Measurements from ENCODE around the gene BLTP2.
"Not testable (repeated sequence)": the region's sequence is repeated elsewhere in the genome, so short reads cannot be mapped to it uniquely, and the experiment has no call there.

Gene BLTP2

GRCh38 chr17:28644787-28645575, at the start of gene BLTP2:
Gene BLTP2 (minus strand): TSS chr17:28645158. CDS start chr17:28645056, 102 bp downstream.
- peak; percentile 85 for DNase-seq

GRCh38 chr17:28693869-28694268, 48.9 kb upstream of the BLTP2 start:
- DNase-seq, result no peak

GRCh38 chr17:28689011-28689410, 44.1 kb upstream of the BLTP2 start:
- no peak for DNase-seq

- DNase-seq, result no peak
Observed at GRCh38 chr17:28688481-28688880, 43.5 kb upstream of the BLTP2 start.

- DNase-seq, result no peak
Observed at GRCh38 chr17:28686296-28686695, 41.3 kb upstream of the BLTP2 start.

- no peak for DNase-seq
Observed at GRCh38 chr17:28685366-28685765, 40.4 kb upstream of the BLTP2 start.

- no peak for DNase-seq
Observed at GRCh38 chr17:28684963-28685362, 40.0 kb upstream of the BLTP2 start.

- no peak for DNase-seq
Observed at GRCh38 chr17:28682655-28683054, 37.7 kb upstream of the BLTP2 start.

GRCh38 chr17:28675980-28676379, 31.0 kb upstream of the BLTP2 start:
- DNase-seq, result no peak

- no peak for DNase-seq
Observed at GRCh38 chr17:28675490-28675889, 30.5 kb upstream of the BLTP2 start.

- DNase-seq, result no peak
Observed at GRCh38 chr17:28669918-28670317, 25.0 kb upstream of the BLTP2 start.

GRCh38 chr17:28667870-28668269, 22.9 kb upstream of the BLTP2 start:
- no peak for DNase-seq

- DNase-seq, result no peak
Observed at GRCh38 chr17:28665994-28666393, 21.0 kb upstream of the BLTP2 start.

GRCh38 chr17:28663723-28664122, 18.8 kb upstream of the BLTP2 start:
- DNase-seq, result no peak

GRCh38 chr17:28662527-28662829, 17.5 kb upstream of the BLTP2 start:
- DNase-seq, result no peak

GRCh38 chr17:28661635-28662526, 16.9 kb upstream of the BLTP2 start, which contains the start of the genes SDF2 and SUPT6H:
Gene SDF2 (minus strand): TSS chr17:28661906. CDS start chr17:28661876, 30 bp downstream.
Gene SUPT6H (plus strand): TSS chr17:28662205. CDS start chr17:28673402, 11,197 bp downstream.
- DNase-seq, result peak; percentile 93

- DNase-seq, result not testable (repeated sequence)
Observed at GRCh38 chr17:28659497-28659881, 14.5 kb upstream of the BLTP2 start.

GRCh38 chr17:28658766-28659496, 14.0 kb upstream of the BLTP2 start:
- DNase-seq, result not testable (repeated sequence)

- not testable (repeated sequence) for DNase-seq
Observed at GRCh38 chr17:28658342-28658741, 13.4 kb upstream of the BLTP2 start.

- DNase-seq, result no peak
Observed at GRCh38 chr17:28657756-28658155, 12.8 kb upstream of the BLTP2 start.

GRCh38 chr17:28655160-28655559, 10.2 kb upstream of the BLTP2 start:
- no peak for DNase-seq

- no peak for DNase-seq
Observed at GRCh38 chr17:28648698-28649097, 3.7 kb upstream of the BLTP2 start.
